Measurements from ENCODE around the gene URM1. TPM values are rescaled to one million over a fixed set of nuclear protein-coding genes. Genes with fewer than 3 reads are reported as not detected.

URM1 gene
- total RNA-seq, 1 donor from 2014 or later: 62.6 TPM

- Mint-ChIP-seq H3K9me3 (ENCODE audit: unreplicated experiment) (peaks cover 8% of the 10 kb centered on the region), H3K4me3 (ENCODE audit: unreplicated experiment) (peak overlapping the region; percentile 52), H3K27me3 (ENCODE audit: unreplicated experiment) (peaks cover 9% of the 10 kb centered on the region), H3K36me3 (ENCODE audit: unreplicated experiment) (no peaks in the 10 kb centered on the region), H3K27ac (ENCODE audit: unreplicated experiment) (no peak overlapping the region), H3K4me1 (ENCODE audit: low read depth, unreplicated experiment) (peaks cover 8% of the 10 kb centered on the region)
- no peak for DNase-seq
- no peak for TF ChIP-seq CTCF (IDR thresholded peaks at IDR 0.05; ENCODE audit: partially characterized antibody, unreplicated experiment)
These were observed 9.7 kb upstream of the URM1 start for GRCh38 chr9:128361296-128361985.

GRCh38 chr9:128361986-128362646 is 9.1 kb upstream of the URM1 start:
- Mint-ChIP-seq H3K9me3 (ENCODE audit: unreplicated experiment) (peaks cover 11% of the 10 kb centered on the region), H3K4me3 (ENCODE audit: unreplicated experiment) (peak overlapping the region; percentile 57), H3K27ac (ENCODE audit: unreplicated experiment) (no peak overlapping the region), H3K36me3 (ENCODE audit: unreplicated experiment) (no peaks in the 10 kb centered on the region), H3K4me1 (ENCODE audit: low read depth, unreplicated experiment) (peaks cover 8% of the 10 kb centered on the region), H3K27me3 (ENCODE audit: unreplicated experiment) (peaks cover 9% of the 10 kb centered on the region)
- TF ChIP-seq CTCF (IDR thresholded peaks at IDR 0.05; ENCODE audit: partially characterized antibody, unreplicated experiment): peak; percentile 89
- DNase-seq: peak; percentile 88

GRCh38 chr9:128362774-128363173 is 8.4 kb upstream of the URM1 start:
- Mint-ChIP-seq H3K4me1 (ENCODE audit: low read depth, unreplicated experiment) (peaks cover 8% of the 10 kb centered on the region), H3K36me3 (ENCODE audit: unreplicated experiment) (no peaks in the 10 kb centered on the region), H3K27me3 (ENCODE audit: unreplicated experiment) (peaks cover 9% of the 10 kb centered on the region), H3K9me3 (ENCODE audit: unreplicated experiment) (peaks cover 13% of the 10 kb centered on the region), H3K27ac (ENCODE audit: unreplicated experiment) (no peak overlapping the region), H3K4me3 (ENCODE audit: unreplicated experiment) (no peak overlapping the region)
- DNase-seq: no peak
- TF ChIP-seq CTCF (IDR thresholded peaks at IDR 0.05; ENCODE audit: partially characterized antibody, unreplicated experiment): no peak

- Mint-ChIP-seq H3K27me3 (ENCODE audit: unreplicated experiment) (peaks cover 15% of the 10 kb centered on the region), H3K27ac (ENCODE audit: unreplicated experiment) (peak overlapping the region; percentile 93), H3K4me3 (ENCODE audit: unreplicated experiment) (peak overlapping the region; percentile 75), H3K36me3 (ENCODE audit: unreplicated experiment) (no peaks in the 10 kb centered on the region), H3K4me1 (ENCODE audit: low read depth, unreplicated experiment) (peaks cover 13% of the 10 kb centered on the region), H3K9me3 (ENCODE audit: unreplicated experiment) (peaks cover 16% of the 10 kb centered on the region)
- TF ChIP-seq CTCF (IDR thresholded peaks at IDR 0.05; ENCODE audit: partially characterized antibody, unreplicated experiment): no peak
- DNase-seq: no peak
These were observed 5.6 kb upstream of the URM1 start for GRCh38 chr9:128365525-128365924.
